Measurements from ENCODE around the gene CCR2.

DNA sequence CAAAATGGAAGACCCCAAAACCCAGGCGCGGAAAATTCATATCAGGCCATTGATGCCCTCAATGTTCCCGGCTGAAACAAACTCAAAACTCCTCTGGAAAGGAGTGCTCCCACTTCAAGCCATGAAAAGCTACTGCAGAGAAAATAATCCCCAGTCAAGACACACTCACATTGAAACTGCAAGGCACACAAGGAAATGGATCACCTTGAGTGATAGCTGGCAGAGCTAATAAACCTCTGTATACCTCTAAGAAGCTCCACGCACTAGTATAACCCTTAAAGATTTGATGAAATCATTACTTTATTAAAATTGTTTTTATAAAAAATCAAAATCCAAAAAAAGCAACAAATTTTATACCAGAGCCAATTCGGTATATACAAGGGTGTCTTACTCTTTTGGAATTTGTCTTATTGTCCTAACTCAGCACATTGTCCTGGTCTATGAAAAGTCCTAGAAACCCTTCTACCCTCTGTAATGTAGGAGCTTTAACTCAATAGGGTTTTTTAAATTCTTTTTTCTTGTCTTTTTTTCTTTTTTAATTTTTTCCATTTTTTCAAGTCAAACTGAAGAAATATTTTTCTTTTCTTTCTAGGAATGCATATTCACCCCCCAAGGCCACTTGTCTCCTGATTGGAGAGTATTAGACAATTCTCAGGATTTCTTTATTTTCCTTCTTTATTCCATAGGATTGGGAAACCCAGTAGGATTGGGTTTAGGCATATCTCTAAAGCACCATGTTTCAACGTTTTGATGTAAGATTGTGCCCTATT lies 44.5 kb downstream of the CCR2 start:
- TF ChIP-seq, protein P1, sequence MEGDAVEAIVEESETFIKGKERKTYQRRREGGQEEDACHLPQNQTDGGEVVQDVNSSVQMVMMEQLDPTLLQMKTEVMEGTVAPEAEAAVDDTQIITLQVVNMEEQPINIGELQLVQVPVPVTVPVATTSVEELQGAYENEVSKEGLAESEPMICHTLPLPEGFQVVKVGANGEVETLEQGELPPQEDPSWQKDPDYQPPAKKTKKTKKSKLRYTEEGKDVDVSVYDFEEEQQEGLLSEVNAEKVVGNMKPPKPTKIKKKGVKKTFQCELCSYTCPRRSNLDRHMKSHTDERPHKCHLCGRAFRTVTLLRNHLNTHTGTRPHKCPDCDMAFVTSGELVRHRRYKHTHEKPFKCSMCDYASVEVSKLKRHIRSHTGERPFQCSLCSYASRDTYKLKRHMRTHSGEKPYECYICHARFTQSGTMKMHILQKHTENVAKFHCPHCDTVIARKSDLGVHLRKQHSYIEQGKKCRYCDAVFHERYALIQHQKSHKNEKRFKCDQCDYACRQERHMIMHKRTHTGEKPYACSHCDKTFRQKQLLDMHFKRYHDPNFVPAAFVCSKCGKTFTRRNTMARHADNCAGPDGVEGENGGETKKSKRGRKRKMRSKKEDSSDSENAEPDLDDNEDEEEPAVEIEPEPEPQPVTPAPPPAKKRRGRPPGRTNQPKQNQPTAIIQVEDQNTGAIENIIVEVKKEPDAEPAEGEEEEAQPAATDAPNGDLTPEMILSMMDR (IDR thresholded peaks at IDR 0.05) = no peak
- TF ChIP-seq EZH2phosphoT487 (IDR thresholded peaks at IDR 0.05; ENCODE audit: borderline replicate concordance, low read depth) (no peak), FOSL2 (IDR thresholded peaks at IDR 0.05; ENCODE audit: borderline replicate concordance, low read depth) (no peak), RAD21 (IDR thresholded peaks at IDR 0.05; ENCODE audit: low read length) (no peak)
- TF ChIP-seq, protein P2, sequence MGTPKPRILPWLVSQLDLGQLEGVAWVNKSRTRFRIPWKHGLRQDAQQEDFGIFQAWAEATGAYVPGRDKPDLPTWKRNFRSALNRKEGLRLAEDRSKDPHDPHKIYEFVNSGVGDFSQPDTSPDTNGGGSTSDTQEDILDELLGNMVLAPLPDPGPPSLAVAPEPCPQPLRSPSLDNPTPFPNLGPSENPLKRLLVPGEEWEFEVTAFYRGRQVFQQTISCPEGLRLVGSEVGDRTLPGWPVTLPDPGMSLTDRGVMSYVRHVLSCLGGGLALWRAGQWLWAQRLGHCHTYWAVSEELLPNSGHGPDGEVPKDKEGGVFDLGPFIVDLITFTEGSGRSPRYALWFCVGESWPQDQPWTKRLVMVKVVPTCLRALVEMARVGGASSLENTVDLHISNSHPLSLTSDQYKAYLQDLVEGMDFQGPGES (IDR thresholded peaks at IDR 0.05; ENCODE audit: low read depth, low read length) = no peak
